Stimulated activated CD8-positive, alpha-beta memory T cell treated with anti-CD3 and anti-CD28 coated beads, Interleukin-12 subunit alpha, Interleukin-12 subunit beta, amount 100 ng/mL, for 24 hours (primary cell): ENCODE measurements around the gene DNAH10.

Experiments
- DNase-seq: peaks from one replicate; pipeline ENCODE4 v3.0.0-alpha.2; 2020; ENCODE audit errors: extremely low read depth

DNAH10 gene

GRCh38 chr12:123840765-123841425 is 78.8 kb downstream of the DNAH10 start:
- DNase-seq, result no peak

- no peak for DNase-seq
These were observed 82.0 kb downstream of the DNAH10 start for GRCh38 chr12:123843912-123844748.

- DNase-seq, result no peak
These were observed 83.8 kb downstream of the DNAH10 start for GRCh38 chr12:123845881-123846280.

- no peak for DNase-seq
These were observed 84.2 kb downstream of the DNAH10 start for GRCh38 chr12:123846340-123846739.

- no peak for DNase-seq
These were observed 84.9 kb downstream of the DNAH10 start for GRCh38 chr12:123847019-123847418.

GRCh38 chr12:123847876-123848275 is 85.8 kb downstream of the DNAH10 start:
- DNase-seq, result no peak

- DNase-seq, result no peak
These were observed 87.4 kb downstream of the DNAH10 start for GRCh38 chr12:123849517-123849916.

GRCh38 chr12:123850246-123851134 is 88.4 kb downstream of the DNAH10 start:
- no peak for DNase-seq

- DNase-seq, result no peak
These were observed 91.4 kb downstream of the DNAH10 start for GRCh38 chr12:123853396-123854070.

- DNase-seq, result no peak
These were observed 92.1 kb downstream of the DNAH10 start for GRCh38 chr12:123854232-123854631.

- DNase-seq, result no peak
These were observed 92.8 kb downstream of the DNAH10 start for GRCh38 chr12:123854918-123855317.

GRCh38 chr12:123856681-123857080 is 94.6 kb downstream of the DNAH10 start:
- no peak for DNase-seq

- no peak for DNase-seq
These were observed 96.1 kb downstream of the DNAH10 start for GRCh38 chr12:123858176-123858575.

GRCh38 chr12:123859035-123859434 is 96.9 kb downstream of the DNAH10 start:
- no peak for DNase-seq

GRCh38 chr12:123860377-123860776 is 98.3 kb downstream of the DNAH10 start:
- DNase-seq, result no peak

GRCh38 chr12:123861392-123861791 is 99.3 kb downstream of the DNAH10 start:
- DNase-seq, result no peak

- no peak for DNase-seq
These were observed 105.0 kb downstream of the DNAH10 start for GRCh38 chr12:123867141-123867540.

- DNase-seq, result no peak
These were observed 106.7 kb downstream of the DNAH10 start for GRCh38 chr12:123868791-123869190.

GRCh38 chr12:123873793-123874192 is 111.7 kb downstream of the DNAH10 start:
- DNase-seq, result no peak

GRCh38 chr12:123877968-123878367 is 115.9 kb downstream of the DNAH10 start:
- no peak for DNase-seq

- no peak for DNase-seq
These were observed 117.0 kb downstream of the DNAH10 start for GRCh38 chr12:123879101-123879500.

- no peak for DNase-seq
These were observed 117.6 kb downstream of the DNAH10 start for GRCh38 chr12:123879691-123880090.
